ENCODE data around the gene OR56A4.

OR56A4 gene

GRCh38 chr11:6006846-6007245, at the start of gene OR56A4:
Gene OR56A4, minus strand, starts transcription at chr11:6006946. Its CDS starts 3,954 bp downstream, at chr11:6002992.
- H3K4me3 Mint-ChIP-seq = no peak within 1 kb of the TSS
- no peak within 1 kb of the TSS for H3K27ac Mint-ChIP-seq
- H3K27me3 Mint-ChIP-seq = peaks cover 3 to 29% of the 10 kb centered on the region in 2 donors
- no peaks in the 10 kb centered on the region for H3K36me3 Mint-ChIP-seq
- no peaks in the 10 kb centered on the region for H3K9me3 Mint-ChIP-seq
- DNase-seq = no peak
- no peak for ATAC-seq (replicated peaks)
- H3K4me1 Mint-ChIP-seq = no peaks in the 10 kb centered on the region

- H3K27ac Mint-ChIP-seq = no peak overlapping the region
- no peaks in the 10 kb centered on the region for H3K36me3 Mint-ChIP-seq
- DNase-seq (no peak), ATAC-seq (replicated peaks) (no peak)
- peaks cover 7 to 8% of the 10 kb centered on the region in 2 donors for H3K27me3 Mint-ChIP-seq
- no peak overlapping the region for H3K4me3 Mint-ChIP-seq
- no peaks in the 10 kb centered on the region for H3K9me3 Mint-ChIP-seq
- H3K4me1 Mint-ChIP-seq = no peaks in the 10 kb centered on the region
Observed at GRCh38 chr11:6055569-6055968, 48.8 kb upstream of the OR56A4 start.

GRCh38 chr11:6052374-6052773, 45.6 kb upstream of the OR56A4 start:
- H3K4me3 Mint-ChIP-seq = no peak overlapping the region
- DNase-seq (no peak), ATAC-seq (replicated peaks) (no peak)
- peaks cover 8 to 12% of the 10 kb centered on the region in 2 donors for H3K27me3 Mint-ChIP-seq
- H3K4me1 Mint-ChIP-seq = no peaks in the 10 kb centered on the region
- H3K9me3 Mint-ChIP-seq = no peaks in the 10 kb centered on the region
- no peak overlapping the region for H3K27ac Mint-ChIP-seq
- H3K36me3 Mint-ChIP-seq = no peaks in the 10 kb centered on the region

GRCh38 chr11:6040874-6041273, 34.1 kb upstream of the OR56A4 start:
- no peak overlapping the region for H3K27ac Mint-ChIP-seq
- no peak for ATAC-seq (replicated peaks)
- peaks cover 8 to 11% of the 10 kb centered on the region in 2 donors for H3K27me3 Mint-ChIP-seq
- no peak for DNase-seq
- H3K4me3 Mint-ChIP-seq = no peak overlapping the region
- no peaks in the 10 kb centered on the region for H3K4me1 Mint-ChIP-seq
- peaks cover 0 to 2% of the 10 kb centered on the region in 2 donors for H3K9me3 Mint-ChIP-seq
- no peaks in the 10 kb centered on the region for H3K36me3 Mint-ChIP-seq

- H3K27ac Mint-ChIP-seq = no peak within 1 kb of the TSS
- H3K4me1 Mint-ChIP-seq = no peaks in the 10 kb centered on the region
- H3K36me3 Mint-ChIP-seq = no peaks in the 10 kb centered on the region
- peaks cover 13 to 22% of the 10 kb centered on the region in 2 donors for H3K27me3 Mint-ChIP-seq
- H3K9me3 Mint-ChIP-seq = no peaks in the 10 kb centered on the region
- no peak within 1 kb of the TSS for H3K4me3 Mint-ChIP-seq
- DNase-seq = no peak
- ATAC-seq (replicated peaks) = no peak
Observed at GRCh38 chr11:6030708-6031405, 24.1 kb upstream of the OR56A4 start, which contains the start of gene OR56A1. Gene OR56A1, minus strand, starts transcription at chr11:6030758. Its CDS starts 3,066 bp downstream, at chr11:6027692.

- DNase-seq (no peak), ATAC-seq (replicated peaks) (no peak)
- Mint-ChIP-seq H3K27me3 (peaks cover 14 to 16% of the 10 kb centered on the region in 2 donors), H3K36me3 (no peaks in the 10 kb centered on the region), H3K27ac (no peak overlapping the region), H3K4me1 (no peaks in the 10 kb centered on the region), H3K4me3 (no peak overlapping the region), H3K9me3 (no peaks in the 10 kb centered on the region)
Observed at GRCh38 chr11:6027501-6027900, 20.8 kb upstream of the OR56A4 start.

GRCh38 chr11:6025056-6025455, 18.3 kb upstream of the OR56A4 start:
- no peaks in the 10 kb centered on the region for H3K4me1 Mint-ChIP-seq
- H3K9me3 Mint-ChIP-seq = no peaks in the 10 kb centered on the region
- H3K36me3 Mint-ChIP-seq = no peaks in the 10 kb centered on the region
- H3K27ac Mint-ChIP-seq = no peak overlapping the region
- DNase-seq (no peak), ATAC-seq (replicated peaks) (no peak)
- peaks cover 20 to 28% of the 10 kb centered on the region in 2 donors for H3K27me3 Mint-ChIP-seq
- H3K4me3 Mint-ChIP-seq = no peak overlapping the region

- peaks cover 25 to 37% of the 10 kb centered on the region in 2 donors for H3K27me3 Mint-ChIP-seq
- no peaks in the 10 kb centered on the region for H3K9me3 Mint-ChIP-seq
- no peaks in the 10 kb centered on the region for H3K36me3 Mint-ChIP-seq
- H3K4me1 Mint-ChIP-seq = no peaks in the 10 kb centered on the region
- no peak for DNase-seq
- no peak overlapping the region for H3K4me3 Mint-ChIP-seq
- peak; percentile 48 to 60 for ATAC-seq (replicated peaks)
- H3K27ac Mint-ChIP-seq = no peak overlapping the region
Observed at GRCh38 chr11:6022956-6023355, 16.2 kb upstream of the OR56A4 start.

GRCh38 chr11:6013042-6013441, 6.3 kb upstream of the OR56A4 start:
- ATAC-seq (replicated peaks) = no peak
- H3K27ac Mint-ChIP-seq = no peak overlapping the region
- peaks cover 0 to 1% of the 10 kb centered on the region in 2 donors for H3K36me3 Mint-ChIP-seq
- H3K27me3 Mint-ChIP-seq = peaks cover 0 to 28% of the 10 kb centered on the region in 2 donors
- no peak for DNase-seq
- H3K4me3 Mint-ChIP-seq = no peak overlapping the region
- no peaks in the 10 kb centered on the region for H3K4me1 Mint-ChIP-seq
- peaks cover 5 to 11% of the 10 kb centered on the region in 2 donors for H3K9me3 Mint-ChIP-seq

- Mint-ChIP-seq H3K4me1 (no peaks in the 10 kb centered on the region), H3K4me3 (no peak overlapping the region)
Observed at GRCh38 chr11:6012035-6012668, 5.4 kb upstream of the OR56A4 start.

GRCh38 chr11:6006395-6006794, 351 bp downstream of the OR56A4 start:
- ATAC-seq (replicated peaks) (no peak), DNase-seq (no peak)
- Mint-ChIP-seq H3K27me3 (peaks cover 3 to 26% of the 10 kb centered on the region in 2 donors), H3K9me3 (no peaks in the 10 kb centered on the region), H3K36me3 (no peaks in the 10 kb centered on the region), H3K4me1 (no peaks in the 10 kb centered on the region), H3K27ac (no peak overlapping the region), H3K4me3 (no peak overlapping the region)

More at GRCh38 chr11:6012035-6012668, 5.4 kb upstream of the OR56A4 start:
- Mint-ChIP-seq H3K27me3 (peaks cover 0 to 29% of the 10 kb centered on the region in 2 donors), H3K27ac (no peak overlapping the region), H3K36me3 (peaks cover 0 to 1% of the 10 kb centered on the region in 2 donors), H3K9me3 (peaks cover 4 to 8% of the 10 kb centered on the region in 2 donors)
- ATAC-seq (replicated peaks) (no peak), DNase-seq (no peak)

GRCh38 chr11:6002202-6002699, 4.5 kb downstream of the OR56A4 start:
- H3K4me3 Mint-ChIP-seq = no peak overlapping the region
- H3K36me3 Mint-ChIP-seq = no peaks in the 10 kb centered on the region
- no peaks in the 10 kb centered on the region for H3K4me1 Mint-ChIP-seq
- DNase-seq = no peak
- H3K27ac Mint-ChIP-seq = no peak overlapping the region
- no peak for ATAC-seq (replicated peaks)
- peaks cover 8 to 18% of the 10 kb centered on the region in 2 donors for H3K27me3 Mint-ChIP-seq
- peaks cover 1 to 4% of the 10 kb centered on the region in 2 donors for H3K9me3 Mint-ChIP-seq

GRCh38 chr11:5994791-5995190, 12.0 kb downstream of the OR56A4 start:
- ATAC-seq (replicated peaks) (no peak), DNase-seq (no peak)
- Mint-ChIP-seq H3K4me3 (no peak overlapping the region), H3K36me3 (no peaks in the 10 kb centered on the region), H3K9me3 (peaks cover 1 to 3% of the 10 kb centered on the region in 2 donors), H3K4me1 (no peaks in the 10 kb centered on the region), H3K27me3 (peaks cover 0 to 5% of the 10 kb centered on the region in 2 donors), H3K27ac (no peak overlapping the region)

GRCh38 chr11:5992604-5993251, 14.0 kb downstream of the OR56A4 start:
- Mint-ChIP-seq H3K36me3 (no peaks in the 10 kb centered on the region), H3K4me3 (no peak overlapping the region), H3K9me3 (no peaks in the 10 kb centered on the region), H3K27ac (no peak overlapping the region), H3K4me1 (no peaks in the 10 kb centered on the region), H3K27me3 (peaks cover under 1 to 2% of the 10 kb centered on the region in 2 donors)
- DNase-seq (no peak), ATAC-seq (replicated peaks) (no peak)
